Measurements from ENCODE around the gene IFT22. TPM values are rescaled to one million over a fixed set of nuclear protein-coding genes. Genes with fewer than 3 reads are reported as not detected.

IFT22 gene
- total and polyA plus RNA-seq, 2 of the 4 experiments (the other 2 are of a cell fraction) = 29.3 to 34.1 TPM

DNA sequence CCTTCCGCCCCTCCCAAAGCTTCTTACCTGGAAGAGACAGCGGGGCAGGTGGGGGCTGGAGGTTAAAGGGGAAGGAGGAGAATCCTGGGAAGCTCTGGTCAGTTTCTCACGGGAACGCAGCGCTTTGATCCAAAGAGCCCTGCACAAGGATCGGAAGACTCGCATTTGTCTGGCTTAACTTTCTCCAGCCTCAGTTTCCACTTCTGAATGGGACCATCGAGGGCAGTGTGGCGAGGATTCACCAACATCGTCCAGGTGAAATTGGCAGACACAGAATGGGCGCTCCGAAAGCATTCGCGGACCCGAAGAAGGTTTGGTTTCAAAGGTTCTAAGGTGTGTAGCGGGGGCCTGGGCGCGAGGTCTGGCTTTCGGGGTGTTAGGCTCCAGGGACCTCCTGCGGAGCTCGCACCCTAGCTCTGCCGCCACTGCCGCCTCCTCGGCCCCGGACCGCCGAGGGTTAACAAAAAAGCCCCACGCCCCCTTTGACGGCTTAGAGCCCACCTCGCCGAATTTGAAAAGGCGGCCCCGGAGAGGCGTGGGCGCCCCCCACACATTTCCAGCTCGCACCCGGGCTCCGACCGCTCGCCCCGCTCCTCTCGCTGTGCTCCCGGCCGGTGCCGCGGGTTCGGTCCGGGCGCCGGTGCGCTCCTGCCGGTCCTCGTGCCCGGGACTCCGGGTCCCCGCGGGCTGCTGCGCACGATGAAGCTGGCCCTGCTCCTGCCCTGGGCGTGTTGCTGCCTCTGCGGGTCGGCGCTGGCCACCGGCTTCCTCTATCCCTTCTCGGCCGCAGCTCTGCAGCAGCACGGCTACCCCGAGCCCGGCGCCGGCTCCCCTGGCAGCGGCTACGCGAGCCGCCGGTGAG is 41.0 kb upstream of the IFT22 start, which contains the start of gene COL26A1 (continued):
- TF ChIP-seq, protein P1, sequence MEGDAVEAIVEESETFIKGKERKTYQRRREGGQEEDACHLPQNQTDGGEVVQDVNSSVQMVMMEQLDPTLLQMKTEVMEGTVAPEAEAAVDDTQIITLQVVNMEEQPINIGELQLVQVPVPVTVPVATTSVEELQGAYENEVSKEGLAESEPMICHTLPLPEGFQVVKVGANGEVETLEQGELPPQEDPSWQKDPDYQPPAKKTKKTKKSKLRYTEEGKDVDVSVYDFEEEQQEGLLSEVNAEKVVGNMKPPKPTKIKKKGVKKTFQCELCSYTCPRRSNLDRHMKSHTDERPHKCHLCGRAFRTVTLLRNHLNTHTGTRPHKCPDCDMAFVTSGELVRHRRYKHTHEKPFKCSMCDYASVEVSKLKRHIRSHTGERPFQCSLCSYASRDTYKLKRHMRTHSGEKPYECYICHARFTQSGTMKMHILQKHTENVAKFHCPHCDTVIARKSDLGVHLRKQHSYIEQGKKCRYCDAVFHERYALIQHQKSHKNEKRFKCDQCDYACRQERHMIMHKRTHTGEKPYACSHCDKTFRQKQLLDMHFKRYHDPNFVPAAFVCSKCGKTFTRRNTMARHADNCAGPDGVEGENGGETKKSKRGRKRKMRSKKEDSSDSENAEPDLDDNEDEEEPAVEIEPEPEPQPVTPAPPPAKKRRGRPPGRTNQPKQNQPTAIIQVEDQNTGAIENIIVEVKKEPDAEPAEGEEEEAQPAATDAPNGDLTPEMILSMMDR (conservative IDR thresholded peaks at IDR 0.05; ENCODE audit: low read depth, low read length) = no peak
- TF ChIP-seq POLR2A (IDR thresholded peaks at IDR 0.05; ENCODE audit: low read depth, low read length) = no peak

DNA sequence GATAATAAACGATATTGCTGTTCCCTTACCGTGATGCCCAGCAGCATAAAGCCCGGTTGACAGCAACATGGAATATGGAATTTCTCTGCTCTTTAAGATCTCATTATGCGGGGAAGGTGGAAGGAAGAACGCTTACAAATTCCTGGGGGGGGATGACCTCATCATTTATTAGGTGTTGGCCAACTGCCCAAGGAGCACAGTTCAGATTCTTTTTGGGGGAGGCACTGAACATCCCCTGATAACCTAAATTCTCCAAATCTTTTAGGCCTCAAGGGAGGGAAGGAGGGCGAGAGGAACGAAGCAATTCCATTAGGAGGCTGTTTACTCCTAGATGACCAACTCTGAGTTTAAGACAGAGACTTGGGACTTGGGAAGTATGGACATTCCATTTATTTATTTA is 35.8 kb upstream of the IFT22 start:
- ChIA-PET CTCF (interaction anchor here (0.7 kb wide), 1 partner anchor 149 kb away, joined by 4 read pairs; no protein-coding TSS in a partner anchor), POLR2A (ENCODE audit: unreplicated experiment) (no interaction called here)
- no peaks in the 10 kb centered on the region for H3K79me1 ChIP-seq (ENCODE audit: low read depth in 1 of 2, low read length in 2 of 2)
- no peak overlapping the region for H3K18ac ChIP-seq (ENCODE audit: low read depth, low read length)
- no peak overlapping the region for H3K9ac ChIP-seq (ENCODE audit: low read depth, low read length)
- H2BK20ac ChIP-seq (ENCODE audit: low read depth, low read length) = no peak overlapping the region
- no peak for TF ChIP-seq CEBPB (IDR thresholded peaks at IDR 0.05; ENCODE audit: low read depth, low read length)
- no peak overlapping the region for H2AFZ ChIP-seq (replicated peaks; ENCODE audit: low read length, poor library complexity)
- no peak overlapping the region for H3K56ac ChIP-seq (ENCODE audit: extremely low read depth, insufficient read depth, low read length)
- no peak overlapping the region for H4K8ac ChIP-seq (ENCODE audit: low read depth in 2 of 2, low read length in 2 of 2)
- no TSS peak for BruUV-seq (replicated peaks)
- peaks cover 26% of the 10 kb centered on the region for H3K27me3 ChIP-seq (ENCODE audit: control insufficient read depth, insufficient read depth, low read length)
- H4K20me1 ChIP-seq (ENCODE audit: insufficient read depth, low read length) = no peaks in the 10 kb centered on the region
- 20% methylated on average over 2 of the region's 7 CpGs; no CpG with 5 or more reads in 1 of the 2 experiments for WGBS, 2 experiments (ENCODE audit: extremely low coverage in 2 of 2, insufficient read length in 1 of 2)
- DNase-seq (no peak), ATAC-seq (ENCODE audit: low read depth) (no peak)
- in situ Hi-C loops (cut with MboI; ENCODE audit: low sequenced_read_pairs) (loop anchor here (25.0 kb wide), 1 partner anchor 905 kb away; no protein-coding TSS in a partner anchor), intact Hi-C loops (cut with micrococcal nuclease) (no loop called here), dilution Hi-C loops (cut with HindIII; ENCODE audit: low sequenced_read_pairs, unreplicated experiment) (no loop called here)
- H2AK5ac ChIP-seq (ENCODE audit: low read depth, low read length) = no peak overlapping the region
- no peaks in the 10 kb centered on the region for H3K9me1 ChIP-seq (ENCODE audit: insufficient read depth, low read length)
- no peak overlapping the region for H4K5ac ChIP-seq (ENCODE audit: low read depth, low read length)
- H3K14ac ChIP-seq (replicated peaks; ENCODE audit: low read depth, low read length) = no peak overlapping the region
- no peak overlapping the region for H3K4me2 ChIP-seq (ENCODE audit: low read depth, low read length)
- H2AK9ac ChIP-seq (replicated peaks; ENCODE audit: low read depth, low read length, poor library complexity) = no peak overlapping the region
- H2BK120ac ChIP-seq (ENCODE audit: low read depth, low read length) = no peak overlapping the region
- no peak overlapping the region for H3K4ac ChIP-seq (ENCODE audit: low read depth, low read length)
- H2BK5ac ChIP-seq (ENCODE audit: low read depth, low read length, poor library complexity, severe bottlenecking) = no peak overlapping the region
- no peak overlapping the region for H4K91ac ChIP-seq (ENCODE audit: insufficient read depth, low read depth, low read length)
- peaks cover under 1% of the 10 kb centered on the region; the same call in 1 of the 2 replicates for H3K4me1 ChIP-seq (ENCODE audit: control insufficient read depth, insufficient read depth, low read length)
- H3K23ac ChIP-seq (ENCODE audit: low read depth, low read length) = no peak overlapping the region
- no peaks in the 10 kb centered on the region for H3K36me3 ChIP-seq (ENCODE audit: control insufficient read depth, insufficient read depth, low read length)
- no peak overlapping the region for H3K27ac ChIP-seq (ENCODE audit: insufficient read depth, low read length)
- H3K4me3 ChIP-seq (ENCODE audit: insufficient read depth, low read depth, low read length) = no peak overlapping the region
- H3K9me3 ChIP-seq (ENCODE audit: control insufficient read depth, insufficient read depth, low read length) = no peaks in the 10 kb centered on the region
- H2BK15ac ChIP-seq (ENCODE audit: low read depth, low read length) = no peak overlapping the region
